Nephron progenitor cell (in vitro differentiated cells): ENCODE data around the gene TRIM6.
"Not testable (repeated sequence)": the region's sequence is repeated elsewhere in the genome, so short reads cannot be mapped to it uniquely, and the experiment has no call there.

ENCODE experiments used
- DNase-seq: peaks from one replicate; pipeline ENCODE4 v3.0.0; 2021
- H3K27ac Mint-ChIP-seq: 2 replicates; pipeline ENCODE4 v1.8.0; 2021; ENCODE audit warnings: mild to moderate bottlenecking, moderate library complexity, mixed read lengths
- H3K27me3 Mint-ChIP-seq: 2 replicates; pipeline ENCODE4 v1.8.0; 2021; ENCODE audit warnings: mild to moderate bottlenecking, low read depth, mixed read lengths; ENCODE audit not compliant: poor library complexity
- H3K36me3 Mint-ChIP-seq: 2 replicates; pipeline ENCODE4 v1.8.0; 2021; ENCODE audit warnings: low read depth, mixed read lengths
- H3K4me1 Mint-ChIP-seq: 2 replicates; pipeline ENCODE4 v1.8.0; 2021; ENCODE audit warnings: mixed read lengths
- H3K4me3 Mint-ChIP-seq: 2 replicates; pipeline ENCODE4 v1.8.0; 2021; ENCODE audit warnings: mild to moderate bottlenecking, moderate library complexity, mixed read lengths
- H3K9me3 Mint-ChIP-seq: 2 replicates; pipeline ENCODE4 v1.8.0; 2021; ENCODE audit warnings: mild to moderate bottlenecking, moderate library complexity, mixed read lengths
- CTCF ChIP-seq: fragments of 200-600 bp; sonication (generic); IDR thresholded peaks from 2 replicates; pipeline ENCODE4 v1.5.0; 2021; ENCODE audit warnings: antibody characterized with exemption

The TRIM6 gene

GRCh38 chr11:5597953-5598352 is 1.5 kb downstream of the TRIM6 start:
- peak overlapping the region; percentile 95 for H3K4me3 Mint-ChIP-seq
- no peaks in the 10 kb centered on the region for H3K9me3 Mint-ChIP-seq
- peaks cover 45% of the 10 kb centered on the region for H3K4me1 Mint-ChIP-seq
- peaks cover 1% of the 10 kb centered on the region for H3K36me3 Mint-ChIP-seq
- DNase-seq, result no peak
- no peak for TF ChIP-seq CTCF
- peaks cover 4% of the 10 kb centered on the region for H3K27me3 Mint-ChIP-seq
- H3K27ac Mint-ChIP-seq, result no peak overlapping the region

DNA sequence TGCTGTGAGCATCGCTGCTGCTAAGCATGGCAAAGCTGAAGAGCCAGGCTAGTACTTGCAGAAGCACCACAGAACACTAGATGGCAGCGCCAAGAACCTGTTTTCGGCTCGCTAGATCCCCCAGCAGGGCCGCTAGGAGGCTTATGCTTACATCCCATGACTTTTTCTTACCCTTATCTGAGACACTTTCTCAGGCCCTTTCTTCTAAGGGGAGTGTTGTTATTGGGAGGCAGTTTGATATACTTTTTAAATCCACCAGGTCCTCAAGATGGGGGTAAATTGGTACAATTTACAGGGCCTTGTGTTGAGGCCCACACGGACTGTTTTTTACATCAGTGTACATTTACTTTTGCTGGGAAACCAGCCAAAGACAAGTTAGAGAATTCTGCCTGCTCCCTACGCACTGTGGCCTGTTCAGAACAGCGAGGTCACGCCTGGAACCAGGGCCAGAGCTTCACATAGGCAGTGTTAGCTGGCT is 4.0 kb downstream of the TRIM6 start:
- H3K4me1 Mint-ChIP-seq, result peaks cover 53% of the 10 kb centered on the region
- peak; percentile 55 for DNase-seq
- H3K27ac Mint-ChIP-seq, result peak overlapping the region; percentile 39
- peak; percentile 76 for TF ChIP-seq CTCF
- H3K9me3 Mint-ChIP-seq, result no peaks in the 10 kb centered on the region
- H3K4me3 Mint-ChIP-seq, result no peak overlapping the region
- H3K27me3 Mint-ChIP-seq, result no peaks in the 10 kb centered on the region
- peaks cover 26% of the 10 kb centered on the region for H3K36me3 Mint-ChIP-seq

- H3K27me3 Mint-ChIP-seq, H3K4me3 Mint-ChIP-seq, DNase-seq, H3K27ac Mint-ChIP-seq, H3K9me3 Mint-ChIP-seq: not testable (repeated sequence)
- Mint-ChIP-seq H3K36me3 (peaks cover 50% of the 10 kb centered on the region), H3K4me1 (peaks cover 39% of the 10 kb centered on the region)
Observed at GRCh38 chr11:5602791-5603190, 6.4 kb downstream of the TRIM6 start.

- Mint-ChIP-seq H3K27me3 (no peaks in the 10 kb centered on the region), H3K36me3 (peaks cover 55% of the 10 kb centered on the region), H3K4me3 (no peak overlapping the region), H3K9me3 (no peaks in the 10 kb centered on the region), H3K27ac (peak overlapping the region; percentile 71), H3K4me1 (peaks cover 38% of the 10 kb centered on the region)
- no peak for DNase-seq
- TF ChIP-seq CTCF, result no peak
Observed at GRCh38 chr11:5603326-5603725, 6.9 kb downstream of the TRIM6 start.

GRCh38 chr11:5604896-5605295 is 8.5 kb downstream of the TRIM6 start:
- no peaks in the 10 kb centered on the region for H3K9me3 Mint-ChIP-seq
- peak overlapping the region; percentile 87 for H3K27ac Mint-ChIP-seq
- DNase-seq, result no peak
- H3K4me1 Mint-ChIP-seq, result peaks cover 42% of the 10 kb centered on the region
- H3K4me3 Mint-ChIP-seq, result no peak overlapping the region
- no peaks in the 10 kb centered on the region for H3K27me3 Mint-ChIP-seq
- H3K36me3 Mint-ChIP-seq, result peaks cover 59% of the 10 kb centered on the region
- no peak for TF ChIP-seq CTCF

DNA sequence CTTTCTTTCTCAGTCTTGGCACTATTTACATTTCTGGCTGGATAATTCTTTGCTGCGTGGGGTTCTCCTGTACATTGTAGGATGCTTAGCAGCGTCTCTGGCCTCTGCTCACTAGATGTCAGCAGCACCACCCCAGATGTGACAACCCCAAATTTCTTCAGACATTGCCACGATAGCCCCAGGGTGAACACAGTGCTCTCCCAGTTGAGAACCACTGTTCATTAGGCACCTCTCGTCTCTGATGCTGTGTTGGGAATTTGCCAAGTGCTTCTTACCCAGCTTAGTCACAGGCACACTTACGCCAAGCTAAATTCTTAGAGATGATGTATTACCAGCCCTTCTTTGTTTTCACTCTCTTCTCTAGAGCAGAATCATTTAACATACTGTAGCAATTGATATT is 9.4 kb downstream of the TRIM6 start:
- no peak for DNase-seq
- H3K4me3 Mint-ChIP-seq, result no peak overlapping the region
- TF ChIP-seq CTCF, result no peak
- H3K9me3 Mint-ChIP-seq, result no peaks in the 10 kb centered on the region
- peaks cover 2% of the 10 kb centered on the region for H3K27me3 Mint-ChIP-seq
- H3K36me3 Mint-ChIP-seq, result peaks cover 69% of the 10 kb centered on the region
- no peak overlapping the region for H3K27ac Mint-ChIP-seq
- peaks cover 35% of the 10 kb centered on the region for H3K4me1 Mint-ChIP-seq
